Neural progenitor cell (in vitro differentiated cells): ENCODE measurements around the gene RCL1. TPM values are rescaled to one million over a fixed set of nuclear protein-coding genes. Genes with fewer than 3 reads are reported as not detected.

Experiments used
- DNase-seq: peaks from one replicate; pipeline ENCODE4 v3.0.0-alpha.2; 2016; ENCODE audit warnings: low spot score
- H2AFZ ChIP-seq: fragments of 200-600 bp; sonication (generic); replicated peaks from 2 replicates; pipeline ENCODE4 v1.6.1; 2016; ENCODE audit warnings: antibody characterized with exemption
- H3F3A ChIP-seq: fragments of 200-600 bp; sonication (generic); 2 replicates; pipeline ENCODE4 v1.6.1; 2016; ENCODE audit warnings: antibody characterized with exemption, low read depth
- H3K27ac ChIP-seq: fragments of 200-600 bp; sonication (generic); 2 replicates; pipeline ENCODE4 v1.5.1; 2016; ENCODE audit warnings: mild to moderate bottlenecking
- H3K27me3 ChIP-seq: fragments of 200-600 bp; sonication (generic); 2 replicates; pipeline ENCODE4 v1.6.1; 2016; ENCODE audit warnings: mild to moderate bottlenecking, moderate library complexity
- H3K36me3 ChIP-seq: fragments of 200-600 bp; sonication (generic); 2 replicates; pipeline ENCODE4 v1.5.1; 2016
- H3K4me1 ChIP-seq: fragments of 200-600 bp; sonication (generic); 2 replicates; pipeline ENCODE4 v1.6.1; 2016; ENCODE audit warnings: mixed run types
- H3K4me2 ChIP-seq: fragments of 200-600 bp; sonication (generic); 2 replicates; pipeline ENCODE4 v1.6.1; 2016
- H3K4me3 ChIP-seq: fragments of 200-600 bp; sonication (generic); 2 replicates; pipeline ENCODE4 v1.5.1; 2016
- H3K79me2 ChIP-seq: fragments of 200-600 bp; sonication (generic); 2 replicates; pipeline ENCODE4 v1.6.1; 2016; ENCODE audit warnings: low read depth
- H3K9ac ChIP-seq: fragments of 200-600 bp; sonication (generic); 2 replicates; pipeline ENCODE4 v1.6.1; 2016
- H3K9me3 ChIP-seq: fragments of 200-600 bp; sonication (generic); 2 replicates; pipeline ENCODE4 v1.5.1; 2016; ENCODE audit warnings: low read depth
- H4K20me1 ChIP-seq: fragments of 200-600 bp; sonication (generic); 2 replicates; pipeline ENCODE4 v1.6.1; 2016; ENCODE audit warnings: low read depth
- H3K27ac Mint-ChIP-seq: 3 replicates; pipeline ENCODE4 v1.8.0; 2021; ENCODE audit warnings: mixed read lengths
- H3K27me3 Mint-ChIP-seq: 2 replicates; pipeline ENCODE4 v1.8.0; 2022; ENCODE audit warnings: low read depth, mild to moderate bottlenecking, inconsistent platforms, moderate library complexity, mixed read lengths; ENCODE audit not compliant: insufficient read depth
- H3K36me3 Mint-ChIP-seq: 3 replicates; pipeline ENCODE4 v1.8.0; 2021; ENCODE audit warnings: mixed read lengths
- H3K4me1 Mint-ChIP-seq: 3 replicates; pipeline ENCODE4 v1.8.0; 2021; ENCODE audit warnings: mixed read lengths
- H3K4me3 Mint-ChIP-seq: 3 replicates; pipeline ENCODE4 v1.8.0; 2021; ENCODE audit warnings: mild to moderate bottlenecking, moderate library complexity, mixed read lengths
- H3K9me3 Mint-ChIP-seq: 3 replicates; pipeline ENCODE4 v1.8.0; 2020; ENCODE audit warnings: mixed read lengths
- CTCF ChIP-seq: fragments of 200-600 bp; sonication (generic); IDR thresholded peaks from 2 replicates; pipeline ENCODE4 v1.5.1; 2017; ENCODE audit warnings: antibody characterized with exemption, mild to moderate bottlenecking
- EZH2 ChIP-seq: fragments of 200-600 bp; sonication (generic); IDR thresholded peaks from 2 replicates; pipeline ENCODE4 v1.6.1; 2017; ENCODE audit warnings: antibody characterized with exemption, mild to moderate bottlenecking, moderate library complexity
- EZH2phosphoT487 ChIP-seq: fragments of 200-600 bp; sonication (generic); IDR thresholded peaks from 2 replicates; pipeline ENCODE4 v1.6.1; 2017; ENCODE audit warnings: antibody characterized with exemption
- total RNA-seq: library from RNA; depleted of rRNA; stranded (reverse); fragments of >200 nt; gene quantifications from 2 replicates; pipeline ENCODE4 v1.2.3, GENCODE V29; 2015; ENCODE audit warnings: low replicate concordance

RCL1 gene
- total RNA-seq, 1 donor from 2014 or later: 17.9 TPM

DNA sequence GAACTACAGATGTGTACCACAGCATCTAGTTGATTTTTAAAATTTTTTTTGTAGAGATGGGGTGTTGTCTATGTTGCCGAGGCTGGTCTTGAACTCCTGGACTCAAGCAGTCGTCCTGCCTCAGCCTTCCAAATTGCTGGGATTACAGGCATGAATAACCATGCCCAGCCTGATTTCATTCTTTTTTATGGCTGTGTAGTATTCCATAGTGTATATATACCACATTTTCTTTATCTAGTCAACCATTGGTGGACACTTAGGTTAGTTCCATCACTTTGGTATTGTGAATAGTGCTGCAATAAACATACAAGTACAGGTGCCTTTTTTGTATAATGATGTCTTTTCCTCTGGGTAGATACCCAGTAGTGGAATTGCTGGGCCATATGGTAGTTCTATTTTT is 3.8 kb downstream of the RCL1 start:
- DNase-seq: no peak
- Mint-ChIP-seq H3K9me3 (no peaks in the 10 kb centered on the region), H3K27me3 (no peaks in the 10 kb centered on the region), H3K27ac (no peak overlapping the region), H3K4me1 (peaks cover 17% of the 10 kb centered on the region), H3K4me3 (no peak overlapping the region), H3K36me3 (peaks cover 7% of the 10 kb centered on the region)
- H2AFZ ChIP-seq: no peak overlapping the region
- H3K27ac ChIP-seq: no peak overlapping the region
- H3K36me3 ChIP-seq: no peaks in the 10 kb centered on the region
- no peak overlapping the region for H3K4me3 ChIP-seq
- peaks cover 3% of the 10 kb centered on the region for H4K20me1 ChIP-seq
- no peaks in the 10 kb centered on the region for H3K9me3 ChIP-seq
- H3K4me2 ChIP-seq: no peak overlapping the region
- H3K9ac ChIP-seq: no peak overlapping the region
- H3F3A ChIP-seq: peaks cover 33% of the 10 kb centered on the region
- H3K4me1 ChIP-seq: peaks cover 22% of the 10 kb centered on the region
- H3K79me2 ChIP-seq: peaks cover 82% of the 10 kb centered on the region
- TF ChIP-seq CTCF (no peak), EZH2phosphoT487 (no peak), EZH2 (no peak)
- H3K27me3 ChIP-seq: no peaks in the 10 kb centered on the region

GRCh38 chr9:4796988-4797853 is 4.5 kb downstream of the RCL1 start:
- Histone ChIP-seq H3K27me3 (no peaks in the 10 kb centered on the region), H2AFZ (peak overlapping the region; percentile 31), H3K36me3 (no peaks in the 10 kb centered on the region), H3K4me1 (peaks cover 22% of the 10 kb centered on the region), H3K9me3 (no peaks in the 10 kb centered on the region), H3K9ac (no peak overlapping the region), H3K4me3 (no peak overlapping the region), H3K4me2 (peak overlapping the region; percentile 36), H3K79me2 (peaks cover 89% of the 10 kb centered on the region), H3K27ac (peak overlapping the region; percentile 34), H4K20me1 (peaks cover 3% of the 10 kb centered on the region), H3F3A (peaks cover 29% of the 10 kb centered on the region)
- H3K27me3 Mint-ChIP-seq: no peaks in the 10 kb centered on the region
- DNase-seq: peak; percentile 70
- no peak overlapping the region for H3K4me3 Mint-ChIP-seq
- peaks cover 9% of the 10 kb centered on the region for H3K36me3 Mint-ChIP-seq
- TF ChIP-seq CTCF: peak; percentile 71
- TF ChIP-seq EZH2phosphoT487: no peak
- no peak for TF ChIP-seq EZH2
- H3K9me3 Mint-ChIP-seq: no peaks in the 10 kb centered on the region
- H3K4me1 Mint-ChIP-seq: peaks cover 13% of the 10 kb centered on the region
- H3K27ac Mint-ChIP-seq: no peak overlapping the region

- peaks cover 3% of the 10 kb centered on the region for H4K20me1 ChIP-seq
- no peak for DNase-seq
- no peaks in the 10 kb centered on the region for H3K27me3 ChIP-seq
- H3K4me2 ChIP-seq: peak overlapping the region; percentile 36
- Mint-ChIP-seq H3K4me3 (no peak overlapping the region), H3K27ac (no peak overlapping the region), H3K9me3 (no peaks in the 10 kb centered on the region), H3K36me3 (peaks cover 9% of the 10 kb centered on the region), H3K27me3 (no peaks in the 10 kb centered on the region), H3K4me1 (peaks cover 12% of the 10 kb centered on the region)
- peaks cover 27% of the 10 kb centered on the region for H3F3A ChIP-seq
- peaks cover 22% of the 10 kb centered on the region for H3K4me1 ChIP-seq
- TF ChIP-seq EZH2phosphoT487 (no peak), EZH2 (no peak), CTCF (no peak)
- H3K9me3 ChIP-seq: no peaks in the 10 kb centered on the region
- H3K27ac ChIP-seq: peak overlapping the region; percentile 34
- H3K4me3 ChIP-seq: no peak overlapping the region
- H3K79me2 ChIP-seq: peaks cover 94% of the 10 kb centered on the region
- peak overlapping the region; percentile 31 for H2AFZ ChIP-seq
- no peak overlapping the region for H3K9ac ChIP-seq
- H3K36me3 ChIP-seq: no peaks in the 10 kb centered on the region
Measured at GRCh38 chr9:4797854-4798150, 5.1 kb downstream of the RCL1 start.
